Glomerular endothelial cell (primary cell): ENCODE measurements around the gene SLC4A3. TPM values are rescaled to one million over a fixed set of nuclear protein-coding genes. Genes with fewer than 3 reads are reported as not detected.
"Not testable (repeated sequence)": the region's sequence is repeated elsewhere in the genome, so short reads cannot be mapped to it uniquely, and the experiment has no call there.

Experiments
- DNase-seq: peaks from one replicate; pipeline ENCODE4 v3.0.0-alpha.2; 2011; ENCODE audit warnings: low read depth, low spot score; ENCODE audit errors: extremely low read depth
- total RNA-seq: library from RNA; depleted of rRNA; stranded (reverse); fragments of >200 nt; gene quantifications from 2 replicates; pipeline ENCODE4 v1.2.3, GENCODE V29; 2015

Gene SLC4A3
- total RNA-seq, 1 donor from 2014 or later, result 2.0 TPM

DNA sequence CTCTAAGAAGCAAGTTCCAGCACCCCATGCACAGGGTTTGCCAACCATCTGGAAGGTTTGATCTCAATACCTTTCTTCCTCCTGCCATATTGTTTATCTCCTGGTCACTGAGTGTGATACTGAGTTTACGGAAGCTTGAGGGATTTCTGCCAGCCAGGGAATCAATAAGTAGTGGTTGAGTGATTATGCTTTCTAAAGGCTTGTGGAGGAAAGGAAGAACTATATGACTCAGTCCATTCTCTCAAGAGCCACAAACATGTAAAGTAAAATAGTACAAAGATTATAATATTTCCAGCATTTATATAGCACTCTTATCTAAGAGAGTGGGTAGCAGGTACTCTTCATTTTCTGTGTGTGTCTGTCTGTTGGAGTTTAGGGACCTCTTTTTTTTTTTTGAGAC lies 49.2 kb downstream of the SLC4A3 start:
- DNase-seq, result no peak

DNA sequence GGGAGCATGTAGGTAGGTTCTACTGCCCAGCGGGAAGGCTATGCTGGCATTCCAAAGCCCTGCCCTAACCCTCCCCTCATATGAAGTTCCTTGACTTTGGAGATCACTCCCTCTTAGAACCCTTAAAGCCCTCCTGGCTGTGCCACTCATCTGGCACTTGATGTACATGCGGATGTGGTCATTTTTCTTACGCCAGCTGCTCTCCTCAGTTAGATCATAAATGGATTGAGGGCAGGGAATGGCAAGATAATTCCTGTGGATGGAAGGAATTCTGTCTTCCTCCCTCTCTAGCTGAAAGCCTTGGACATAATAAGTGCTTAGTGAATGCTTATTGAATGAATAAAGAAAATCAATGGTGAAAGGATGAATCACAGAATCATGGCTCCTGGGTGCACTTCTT lies 51.6 kb downstream of the SLC4A3 start:
- no peak for DNase-seq

- no peak for DNase-seq
These were observed 52.1 kb downstream of the SLC4A3 start for GRCh38 chr2:219679571-219679970.

DNA sequence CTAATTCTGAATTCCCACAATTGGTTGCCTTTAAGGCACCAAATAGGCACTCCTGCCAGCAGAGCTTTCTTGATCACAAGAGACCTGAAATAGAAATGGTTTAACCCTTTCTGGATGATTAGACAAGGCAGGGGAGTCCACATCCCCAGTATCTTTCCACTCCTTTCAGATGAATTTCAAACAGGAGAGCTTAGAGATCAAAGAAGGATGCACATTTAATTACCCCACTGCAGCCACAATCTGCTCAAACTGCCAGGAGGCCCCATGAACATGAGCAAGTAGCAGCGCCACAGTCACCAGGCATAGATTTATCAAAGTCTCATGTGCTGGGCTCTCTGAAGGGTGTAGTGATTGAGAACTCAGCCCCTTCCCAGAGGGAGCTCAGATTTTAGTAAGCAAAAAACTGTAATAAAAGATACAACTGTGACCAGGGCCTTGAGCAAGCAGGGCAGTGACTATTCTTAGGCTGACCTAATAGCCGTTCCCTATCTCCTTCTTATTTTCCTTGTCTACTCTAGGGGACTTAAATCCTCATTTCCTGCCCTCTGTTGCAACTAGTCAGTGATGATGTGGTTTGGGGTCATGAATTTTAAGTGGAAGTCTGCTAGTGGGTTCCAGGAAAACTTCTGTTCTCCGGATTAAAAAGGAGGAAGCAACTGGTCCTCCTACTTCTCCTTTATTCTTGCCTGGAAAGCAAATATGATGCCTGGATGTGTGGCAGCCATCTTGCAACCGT lies 53.7 kb downstream of the SLC4A3 start:
- no peak for DNase-seq

- no peak for DNase-seq
These were observed 54.4 kb downstream of the SLC4A3 start for GRCh38 chr2:219681694-219682300.

DNA sequence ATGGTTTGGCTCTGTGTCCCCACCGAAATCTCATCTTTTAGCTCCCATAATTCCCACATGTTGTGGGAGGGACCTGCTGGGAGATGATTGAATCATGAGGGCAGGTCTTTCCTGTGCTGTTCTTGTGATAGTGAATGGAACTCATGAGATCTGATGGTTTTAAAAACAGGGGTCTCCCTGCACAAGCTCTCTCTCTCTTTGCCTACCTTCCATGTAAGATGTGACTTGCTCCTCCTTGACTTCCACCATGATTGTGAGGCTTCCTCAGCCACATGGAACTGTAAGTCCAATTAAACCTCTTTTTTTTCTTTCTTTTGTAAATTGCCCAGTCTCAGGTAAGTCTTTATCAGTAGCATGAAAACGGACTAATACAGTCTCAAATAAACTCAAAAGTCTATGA lies 56.0 kb downstream of the SLC4A3 start:
- not testable (repeated sequence) for DNase-seq

DNA sequence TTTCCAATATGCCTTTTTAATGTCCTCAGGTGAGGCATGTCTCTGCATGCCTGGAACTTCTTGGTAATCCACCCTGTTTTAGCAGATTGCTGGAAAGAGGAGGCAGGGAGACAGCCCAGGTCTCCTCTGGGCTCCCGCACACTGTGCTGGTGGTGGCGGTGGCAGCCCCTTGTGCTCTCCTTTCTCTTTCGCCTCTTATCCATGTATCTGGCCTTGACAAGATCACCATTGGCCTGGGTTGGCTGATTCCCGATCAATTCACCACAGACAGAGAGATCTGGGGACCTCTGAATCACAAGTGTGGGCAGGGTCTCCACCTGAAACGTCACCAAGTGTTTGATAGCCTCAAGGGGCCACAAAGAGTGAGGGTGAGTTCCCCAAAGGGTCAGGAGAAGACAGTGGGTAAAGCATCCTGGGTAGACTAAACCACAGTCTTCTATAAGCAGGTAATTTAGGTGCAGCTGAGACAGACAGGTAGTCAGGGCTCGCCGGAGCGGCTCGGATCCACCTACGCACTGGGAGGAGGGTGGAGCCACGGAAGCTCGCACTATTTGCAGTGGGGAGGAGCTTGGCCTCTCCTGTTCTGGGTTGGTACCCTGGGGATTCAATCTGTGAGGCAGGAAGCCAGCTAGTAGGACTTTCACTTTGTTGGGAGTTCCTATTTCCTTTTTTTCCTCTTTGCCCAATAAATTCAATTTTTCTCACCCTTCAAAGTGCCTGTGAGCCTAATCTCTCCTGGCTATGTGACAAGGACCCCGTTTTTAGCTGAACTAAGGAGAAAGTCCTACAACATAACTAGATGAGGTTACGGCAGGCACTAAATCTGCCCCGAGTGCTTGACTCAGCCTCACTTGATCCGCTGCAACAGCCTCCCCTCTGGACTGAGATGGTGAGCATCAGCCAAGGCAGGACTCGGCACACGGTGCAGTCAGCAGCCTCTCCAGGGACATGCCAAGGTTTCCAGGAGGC lies 57.6 kb downstream of the SLC4A3 start:
- no peak for DNase-seq

DNA sequence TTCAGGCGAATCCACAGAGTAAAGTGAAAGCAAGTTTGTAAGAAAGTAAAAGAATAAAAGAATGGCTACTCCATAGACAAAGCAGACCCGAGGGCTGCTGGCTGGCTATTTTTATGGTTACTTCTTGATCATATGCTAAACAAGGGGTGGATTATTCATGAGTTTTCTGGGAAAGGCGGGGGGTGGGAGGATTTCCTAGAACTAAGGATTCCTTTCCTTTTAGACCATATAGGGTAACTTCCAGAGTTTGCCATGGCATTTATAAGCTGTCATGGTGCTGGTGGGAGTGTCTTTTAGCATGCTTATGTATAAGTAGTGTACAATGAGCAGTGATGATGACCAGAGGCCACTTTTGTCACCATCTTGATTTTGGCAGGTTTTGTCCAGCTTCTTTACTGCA lies 59.8 kb downstream of the SLC4A3 start:
- no peak for DNase-seq

GRCh38 chr2:219687882-219688559 lies 60.6 kb downstream of the SLC4A3 start:
- no peak for DNase-seq

DNA sequence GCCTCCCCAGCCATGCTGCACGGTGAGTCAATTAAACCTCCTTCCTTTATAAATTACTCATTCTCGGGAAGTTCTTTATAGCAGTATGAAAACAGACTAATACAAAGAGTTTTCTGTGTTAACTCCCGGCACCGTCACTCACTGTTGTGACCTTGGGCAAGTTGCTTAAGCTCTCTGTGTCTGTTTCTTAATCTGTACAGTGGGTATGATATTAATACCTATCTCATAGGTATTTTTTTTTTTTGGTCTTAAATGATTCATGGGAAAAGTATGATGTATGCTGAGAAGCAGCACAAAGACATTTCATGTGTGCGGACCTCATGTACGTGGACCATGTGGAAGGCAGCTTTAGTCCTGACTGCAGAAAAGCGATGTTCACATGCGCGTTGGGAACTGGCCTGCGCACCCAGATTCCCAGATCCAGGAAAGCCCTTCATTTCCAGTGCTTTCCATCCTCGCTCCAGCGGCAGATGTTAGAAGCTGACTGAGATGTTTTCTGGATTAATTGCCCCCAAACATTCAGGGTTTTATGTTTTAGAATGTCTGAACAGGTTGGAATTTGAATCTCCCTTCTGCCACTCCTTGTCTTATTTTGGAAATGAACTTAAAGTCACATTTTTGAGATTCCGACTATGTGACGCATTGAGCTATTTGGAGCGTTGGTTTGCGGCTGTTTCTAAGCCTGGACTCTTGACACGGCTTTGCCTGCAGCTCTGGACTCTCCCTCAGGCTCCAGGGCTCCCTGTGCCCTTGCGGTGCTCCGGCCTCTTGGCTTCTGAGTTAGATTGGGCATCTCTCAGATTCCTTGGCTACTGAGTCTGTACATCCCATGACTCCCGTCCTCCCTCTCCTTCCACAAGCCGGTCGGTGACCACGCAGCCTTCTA lies 61.4 kb downstream of the SLC4A3 start:
- DNase-seq, result no peak

- DNase-seq, result peak; percentile 20
These were observed 62.5 kb downstream of the SLC4A3 start for GRCh38 chr2:219689676-219690628.

GRCh38 chr2:219691571-219691970 lies 64.1 kb downstream of the SLC4A3 start:
- DNase-seq, result no peak

Other genes starting within 250 kb of the SLC4A3 start
- 48.9 and 50.9 TPM in 2 replicates for gene DNPEP, start 239.7 kb upstream of the SLC4A3 start, total RNA-seq
- gene DES, start 209.3 kb upstream of the SLC4A3 start, total RNA-seq, result not detected in 2 replicates
- 1.6 and 1.7 TPM in 2 replicates for gene SPEG, start 192.8 kb upstream of the SLC4A3 start, total RNA-seq
- gene GMPPA, start 128.7 kb upstream of the SLC4A3 start, total RNA-seq, result 33.8 and 33.9 TPM in 2 replicates
- gene ASIC4, start 113.1 kb upstream of the SLC4A3 start, total RNA-seq, result not detected in 2 replicates
- 37.0 and 53.7 TPM in 2 replicates for gene CHPF, start 83.8 kb upstream of the SLC4A3 start, total RNA-seq
- 0.05 and 0.29 TPM in 2 replicates for gene TMEM198, start 83.6 kb upstream of the SLC4A3 start, total RNA-seq
- 11.9 and 20.6 TPM in 2 replicates for gene OBSL1, start 56.1 kb upstream of the SLC4A3 start, total RNA-seq
- not detected in 2 replicates for gene INHA, start 55.3 kb upstream of the SLC4A3 start, total RNA-seq
- gene STK11IP, start 29.8 kb upstream of the SLC4A3 start, total RNA-seq, result 5.6 and 12.3 TPM in 2 replicates